ENCODE data around the gene LIN52.

LIN52 gene

GRCh38 chr14:74141703-74142102 is 56.9 kb downstream of the LIN52 start:
- H3K9ac ChIP-seq: no peak overlapping the region
- no peaks in the 10 kb centered on the region for H3K27me3 ChIP-seq (ENCODE audit: insufficient read depth, low read depth)
- H3K4me2 ChIP-seq: no peak overlapping the region
- no peak overlapping the region for H3K4me3 ChIP-seq (IDR thresholded peaks at IDR 0.05; ENCODE audit: insufficient read depth, low read depth, low read length)
- no peaks in the 10 kb centered on the region for H4K20me1 ChIP-seq (ENCODE audit: insufficient read depth)
- TF ChIP-seq, protein P1, sequence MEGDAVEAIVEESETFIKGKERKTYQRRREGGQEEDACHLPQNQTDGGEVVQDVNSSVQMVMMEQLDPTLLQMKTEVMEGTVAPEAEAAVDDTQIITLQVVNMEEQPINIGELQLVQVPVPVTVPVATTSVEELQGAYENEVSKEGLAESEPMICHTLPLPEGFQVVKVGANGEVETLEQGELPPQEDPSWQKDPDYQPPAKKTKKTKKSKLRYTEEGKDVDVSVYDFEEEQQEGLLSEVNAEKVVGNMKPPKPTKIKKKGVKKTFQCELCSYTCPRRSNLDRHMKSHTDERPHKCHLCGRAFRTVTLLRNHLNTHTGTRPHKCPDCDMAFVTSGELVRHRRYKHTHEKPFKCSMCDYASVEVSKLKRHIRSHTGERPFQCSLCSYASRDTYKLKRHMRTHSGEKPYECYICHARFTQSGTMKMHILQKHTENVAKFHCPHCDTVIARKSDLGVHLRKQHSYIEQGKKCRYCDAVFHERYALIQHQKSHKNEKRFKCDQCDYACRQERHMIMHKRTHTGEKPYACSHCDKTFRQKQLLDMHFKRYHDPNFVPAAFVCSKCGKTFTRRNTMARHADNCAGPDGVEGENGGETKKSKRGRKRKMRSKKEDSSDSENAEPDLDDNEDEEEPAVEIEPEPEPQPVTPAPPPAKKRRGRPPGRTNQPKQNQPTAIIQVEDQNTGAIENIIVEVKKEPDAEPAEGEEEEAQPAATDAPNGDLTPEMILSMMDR (conservative IDR thresholded peaks at IDR 0.05; ENCODE audit: low read depth, low read length): no peak
- H3K79me2 ChIP-seq (ENCODE audit: insufficient read depth, low read depth): no peaks in the 10 kb centered on the region
- H3K27ac ChIP-seq: no peak overlapping the region
- peaks cover 1% of the 10 kb centered on the region for H3K4me1 ChIP-seq (ENCODE audit: low read depth, poor library complexity, severe bottlenecking)
- no peak overlapping the region for H2AFZ ChIP-seq (ENCODE audit: low read depth)
- H3K36me3 ChIP-seq (ENCODE audit: insufficient read depth): no peaks in the 10 kb centered on the region

DNA sequence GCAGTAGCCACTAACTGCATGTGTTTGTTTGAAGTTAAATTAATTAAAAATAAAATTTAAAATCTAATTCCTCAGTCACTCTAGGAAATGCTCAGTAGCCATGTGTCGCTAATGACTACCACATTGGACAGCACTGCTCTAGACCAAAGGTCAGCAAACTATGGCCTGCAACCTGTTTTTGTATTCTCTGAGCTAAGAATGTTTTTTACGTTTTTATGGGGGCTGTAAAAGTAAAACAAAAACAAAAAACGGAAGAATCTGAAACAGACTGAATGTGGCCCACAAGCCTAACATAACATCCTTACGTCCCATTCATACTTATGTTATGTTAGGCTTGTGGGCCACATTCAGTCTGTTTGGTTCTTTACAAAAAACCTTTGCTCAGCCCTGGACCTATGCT is 57.8 kb downstream of the LIN52 start:
- H3K27ac ChIP-seq: no peak overlapping the region
- peaks cover 6% of the 10 kb centered on the region for H3K4me1 ChIP-seq (ENCODE audit: low read depth, poor library complexity, severe bottlenecking)
- H3K9ac ChIP-seq: no peak overlapping the region
- H3K79me2 ChIP-seq (ENCODE audit: insufficient read depth, low read depth): no peaks in the 10 kb centered on the region
- no peak overlapping the region for H2AFZ ChIP-seq (ENCODE audit: low read depth)
- TF ChIP-seq, protein P1 (conservative IDR thresholded peaks at IDR 0.05; ENCODE audit: low read depth, low read length): no peak
- H4K20me1 ChIP-seq (ENCODE audit: insufficient read depth): no peaks in the 10 kb centered on the region
- H3K4me3 ChIP-seq (IDR thresholded peaks at IDR 0.05; ENCODE audit: insufficient read depth, low read depth, low read length): no peak overlapping the region
- no peak overlapping the region for H3K4me2 ChIP-seq
- H3K36me3 ChIP-seq (ENCODE audit: insufficient read depth): no peaks in the 10 kb centered on the region
- H3K27me3 ChIP-seq (ENCODE audit: insufficient read depth, low read depth): no peaks in the 10 kb centered on the region

GRCh38 chr14:74144789-74145188 is 60.0 kb downstream of the LIN52 start:
- TF ChIP-seq, protein P1 (conservative IDR thresholded peaks at IDR 0.05; ENCODE audit: low read depth, low read length): no peak
- no peak overlapping the region for H2AFZ ChIP-seq (ENCODE audit: low read depth)
- H3K79me2 ChIP-seq (ENCODE audit: insufficient read depth, low read depth): no peaks in the 10 kb centered on the region
- peaks cover 10% of the 10 kb centered on the region for H3K4me1 ChIP-seq (ENCODE audit: low read depth, poor library complexity, severe bottlenecking)
- H3K36me3 ChIP-seq (ENCODE audit: insufficient read depth): no peaks in the 10 kb centered on the region
- no peaks in the 10 kb centered on the region for H3K27me3 ChIP-seq (ENCODE audit: insufficient read depth, low read depth)
- H3K9ac ChIP-seq: no peak overlapping the region
- no peak overlapping the region for H3K4me2 ChIP-seq
- no peak overlapping the region for H3K4me3 ChIP-seq (IDR thresholded peaks at IDR 0.05; ENCODE audit: insufficient read depth, low read depth, low read length)
- H4K20me1 ChIP-seq (ENCODE audit: insufficient read depth): no peaks in the 10 kb centered on the region
- no peak overlapping the region for H3K27ac ChIP-seq

DNA sequence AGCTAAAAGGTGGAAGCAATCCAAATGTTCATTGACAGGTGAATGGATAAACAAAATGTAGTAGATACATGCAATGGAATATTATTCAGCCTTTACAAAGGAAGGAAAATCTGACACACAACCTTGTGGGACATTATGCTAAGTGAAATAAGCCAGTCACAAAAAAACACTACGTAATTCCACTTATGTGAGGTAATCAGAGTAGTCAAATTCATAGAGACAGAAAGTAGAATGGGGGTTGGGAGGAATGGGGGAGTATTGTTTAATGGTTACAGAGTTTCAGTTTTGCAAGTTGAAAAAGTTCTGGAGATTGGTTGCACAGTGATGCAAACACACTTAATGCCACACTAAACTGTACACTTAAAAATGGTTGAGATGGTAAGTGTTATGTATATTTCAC is 62.8 kb downstream of the LIN52 start:
- Histone ChIP-seq H3K4me3 (IDR thresholded peaks at IDR 0.05; ENCODE audit: insufficient read depth, low read depth, low read length) (no peak overlapping the region), H3K36me3 (ENCODE audit: insufficient read depth) (no peaks in the 10 kb centered on the region), H3K4me1 (ENCODE audit: low read depth, poor library complexity, severe bottlenecking) (peaks cover 10% of the 10 kb centered on the region), H2AFZ (ENCODE audit: low read depth) (no peak overlapping the region), H4K20me1 (ENCODE audit: insufficient read depth) (no peaks in the 10 kb centered on the region), H3K4me2 (no peak overlapping the region), H3K9ac (no peak overlapping the region), H3K27me3 (ENCODE audit: insufficient read depth, low read depth) (no peaks in the 10 kb centered on the region), H3K27ac (no peak overlapping the region), H3K79me2 (ENCODE audit: insufficient read depth, low read depth) (no peaks in the 10 kb centered on the region)
- TF ChIP-seq, protein P1 (conservative IDR thresholded peaks at IDR 0.05; ENCODE audit: low read depth, low read length): no peak

Data from KMS-11 (cell line).